ENCODE measurements around the gene APOM. TPM values are rescaled to one million over a fixed set of nuclear protein-coding genes. Genes with fewer than 3 reads are reported as not detected.

APOM gene
- total RNA-seq, 1 experiment from 2014 or later = 2.5 TPM

- Histone ChIP-seq H3K27ac (ENCODE audit: low read depth, low read length, poor library complexity, severe bottlenecking) (no peak overlapping the region), H3K27me3 (replicated peaks; ENCODE audit: insufficient read depth, low read depth, low read length, poor library complexity) (no peaks in the 10 kb centered on the region), H3K36me3 (ENCODE audit: insufficient read depth, low read length, poor library complexity, severe bottlenecking) (peaks cover 3% of the 10 kb centered on the region), H3K4me1 (ENCODE audit: insufficient read depth, low read length, poor library complexity, severe bottlenecking) (peaks cover 27% of the 10 kb centered on the region), H3K4me3 (ENCODE audit: low read depth, low read length, poor library complexity, severe bottlenecking) (no peak overlapping the region), H3K9me3 (ENCODE audit: low read depth, low read length, poor library complexity, severe bottlenecking) (no peaks in the 10 kb centered on the region)
- POLR2A ChIA-PET (ENCODE audit: low non-redundant PET) = interaction anchor here (0.6 to 0.8 kb wide), 2 partner anchors 12 to 173 kb away, joined by 3 read pairs; partner anchors contain the start of gene HSPA1B
- CTCF ChIA-PET = no interaction called here
- no peak for TF ChIP-seq EZH2 (IDR thresholded peaks at IDR 0.05; ENCODE audit: borderline replicate concordance, low read depth, low read length, poor library complexity, severe bottlenecking)
- BruUV-seq (replicated peaks) = no TSS peak
- intact Hi-C loops (cut with micrococcal nuclease; ENCODE audit: unreplicated experiment) = loop anchor here (10.0 kb wide), 1 partner anchor 110 kb away; the partner anchor contains the start of genes ATP6V1G2, DDX39B and NFKBIL1
- DNase-seq (ENCODE audit: low spot score) = no peak
These were observed 933 bp upstream of the APOM start for GRCh38 chr6:31654574-31655348.

GRCh38 chr6:31657406-31658157 lies 1.9 kb downstream of the APOM start:
- Histone ChIP-seq H3K9me3 (ENCODE audit: low read depth, low read length, poor library complexity, severe bottlenecking) (no peaks in the 10 kb centered on the region), H3K27me3 (replicated peaks; ENCODE audit: insufficient read depth, low read depth, low read length, poor library complexity) (no peaks in the 10 kb centered on the region), H3K27ac (ENCODE audit: low read depth, low read length, poor library complexity, severe bottlenecking) (peak overlapping the region; percentile 88), H3K4me1 (ENCODE audit: insufficient read depth, low read length, poor library complexity, severe bottlenecking) (peaks cover 28% of the 10 kb centered on the region), H3K36me3 (ENCODE audit: insufficient read depth, low read length, poor library complexity, severe bottlenecking) (peaks cover 11% of the 10 kb centered on the region), H3K4me3 (ENCODE audit: low read depth, low read length, poor library complexity, severe bottlenecking) (peak overlapping the region; percentile 83)
- TF ChIP-seq CTCF (conservative IDR thresholded peaks at IDR 0.05; ENCODE audit: low read depth, low read length) = no peak
- intact Hi-C loops (cut with micrococcal nuclease; ENCODE audit: unreplicated experiment) = loop anchor here (10.0 kb wide), 1 partner anchor 113 kb away; the partner anchor contains the start of genes ATP6V1G2, DDX39B and NFKBIL1
- BruUV-seq (replicated peaks) = no TSS peak
- ChIA-PET POLR2A (ENCODE audit: low non-redundant PET) (interaction anchor here (0.6 kb wide), 1 partner anchor 162 kb away, joined by 4 read pairs; no protein-coding TSS in a partner anchor), CTCF (no interaction called here)
- no peak for DNase-seq (ENCODE audit: low spot score)

- no peak for DNase-seq (ENCODE audit: low spot score)
- Histone ChIP-seq H3K36me3 (ENCODE audit: insufficient read depth, low read length, poor library complexity, severe bottlenecking) (peaks cover 15% of the 10 kb centered on the region), H3K27me3 (replicated peaks; ENCODE audit: insufficient read depth, low read depth, low read length, poor library complexity) (no peaks in the 10 kb centered on the region), H3K4me3 (ENCODE audit: low read depth, low read length, poor library complexity, severe bottlenecking) (peak overlapping the region; percentile 83), H3K9me3 (ENCODE audit: low read depth, low read length, poor library complexity, severe bottlenecking) (no peaks in the 10 kb centered on the region), H3K4me1 (ENCODE audit: insufficient read depth, low read length, poor library complexity, severe bottlenecking) (peaks cover 33% of the 10 kb centered on the region), H3K27ac (ENCODE audit: low read depth, low read length, poor library complexity, severe bottlenecking) (peak overlapping the region; percentile 88)
- TF ChIP-seq CTCF (conservative IDR thresholded peaks at IDR 0.05; ENCODE audit: low read depth, low read length) (no peak), EZH2 (IDR thresholded peaks at IDR 0.05; ENCODE audit: borderline replicate concordance, low read depth, low read length, poor library complexity, severe bottlenecking) (no peak)
- intact Hi-C loops (cut with micrococcal nuclease; ENCODE audit: unreplicated experiment) = loop anchor here (10.0 kb wide), 1 partner anchor 113 kb away; the partner anchor contains the start of genes ATP6V1G2, DDX39B and NFKBIL1
- POLR2A ChIA-PET (ENCODE audit: low non-redundant PET) = interaction anchor here (0.6 kb wide), 1 partner anchor 162 kb away, joined by 4 read pairs; no protein-coding TSS in a partner anchor
- BruUV-seq (replicated peaks) = no TSS peak
- CTCF ChIA-PET = no interaction called here
These were observed 2.5 kb downstream of the APOM start for GRCh38 chr6:31658158-31658688.

Measured in A673 (cell line).